HPDE6-E6E7 (cell line): ENCODE measurements around the gene GNRH2.
"Not testable (repeated sequence)": the region's sequence is repeated elsewhere in the genome, so short reads cannot be mapped to it uniquely, and the experiment has no call there.

Source experiments
- DNase-seq: peaks from one replicate; pipeline ENCODE4 v3.0.0; 2011; ENCODE audit warnings: missing footprints; ENCODE audit errors: extremely low spot score

GNRH2 gene

DNA sequence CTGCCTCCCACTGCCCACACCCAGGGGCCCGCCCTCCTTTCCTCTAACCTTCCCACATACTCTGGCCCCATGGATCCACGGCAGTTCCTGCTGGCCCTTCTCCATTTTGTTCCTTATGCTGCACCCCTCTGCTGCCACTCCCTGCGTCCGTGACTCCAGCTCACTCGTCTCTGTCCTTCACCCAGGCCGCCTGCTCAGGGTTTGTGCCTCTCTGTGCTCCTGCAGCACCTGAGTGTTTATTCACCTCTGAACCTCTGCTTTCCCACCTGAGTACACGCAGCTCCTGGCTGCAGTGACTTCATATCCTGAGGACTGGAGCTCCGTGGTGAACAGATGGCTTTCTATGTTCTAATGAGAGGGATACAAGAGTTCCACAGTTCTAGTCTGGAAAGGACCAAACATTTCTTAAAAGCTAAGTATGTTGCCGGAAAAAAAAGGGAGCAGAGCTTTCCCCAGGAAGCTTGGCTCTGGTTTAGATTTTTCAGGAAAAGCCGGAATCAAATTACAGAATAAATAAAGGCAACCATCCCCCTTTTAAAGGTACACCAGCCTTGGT lies 1.5 kb upstream of the GNRH2 start:
- no peak for DNase-seq

DNA sequence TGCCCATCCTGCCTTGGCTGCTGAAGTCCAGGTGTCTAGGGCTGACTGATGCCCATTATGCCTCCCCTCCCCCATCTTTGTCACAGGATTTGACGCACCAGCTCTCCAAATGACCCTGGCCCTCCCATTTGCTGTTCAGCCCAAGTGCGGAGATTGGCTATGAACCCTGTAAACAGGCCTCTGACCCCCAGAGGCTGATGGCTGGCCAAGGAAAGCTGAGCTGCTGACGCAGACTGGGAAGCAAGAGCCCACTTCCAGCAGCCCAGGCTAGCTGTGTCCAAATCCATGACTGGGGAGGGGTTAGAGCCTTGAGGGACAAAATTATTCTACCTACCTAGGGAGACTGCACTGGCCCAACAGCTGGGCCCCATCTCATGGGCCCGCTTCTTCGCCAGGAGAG lies 797 bp upstream of the GNRH2 start:
- DNase-seq = no peak

DNA sequence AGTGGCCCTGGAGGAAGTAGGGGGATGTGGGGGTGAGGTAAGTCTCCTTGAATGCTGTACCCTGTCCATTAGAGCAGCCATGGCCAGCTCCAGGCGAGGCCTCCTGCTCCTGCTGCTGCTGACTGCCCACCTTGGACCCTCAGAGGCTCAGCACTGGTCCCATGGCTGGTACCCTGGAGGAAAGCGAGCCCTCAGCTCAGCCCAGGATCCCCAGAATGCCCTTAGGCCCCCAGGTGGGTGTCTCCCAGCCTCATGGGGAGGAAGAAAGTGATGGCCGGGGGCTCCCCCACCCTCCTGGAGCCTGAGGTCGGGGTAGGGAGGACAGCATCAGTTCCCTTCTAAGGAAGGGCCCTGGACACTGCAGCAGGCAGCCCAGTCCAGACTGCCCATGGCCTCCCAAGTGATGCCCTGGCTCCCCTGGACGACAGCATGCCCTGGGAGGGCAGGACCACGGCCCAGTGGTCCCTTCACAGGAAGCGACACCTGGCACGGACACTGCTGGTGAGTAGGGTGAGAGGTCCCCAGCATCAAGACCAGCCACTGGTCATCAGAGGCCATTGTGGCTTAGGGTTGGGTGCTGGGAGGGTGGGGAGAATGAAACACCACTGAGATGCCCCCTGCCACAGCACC lies 1.0 kb downstream of the GNRH2 start:
- no peak for DNase-seq

DNA sequence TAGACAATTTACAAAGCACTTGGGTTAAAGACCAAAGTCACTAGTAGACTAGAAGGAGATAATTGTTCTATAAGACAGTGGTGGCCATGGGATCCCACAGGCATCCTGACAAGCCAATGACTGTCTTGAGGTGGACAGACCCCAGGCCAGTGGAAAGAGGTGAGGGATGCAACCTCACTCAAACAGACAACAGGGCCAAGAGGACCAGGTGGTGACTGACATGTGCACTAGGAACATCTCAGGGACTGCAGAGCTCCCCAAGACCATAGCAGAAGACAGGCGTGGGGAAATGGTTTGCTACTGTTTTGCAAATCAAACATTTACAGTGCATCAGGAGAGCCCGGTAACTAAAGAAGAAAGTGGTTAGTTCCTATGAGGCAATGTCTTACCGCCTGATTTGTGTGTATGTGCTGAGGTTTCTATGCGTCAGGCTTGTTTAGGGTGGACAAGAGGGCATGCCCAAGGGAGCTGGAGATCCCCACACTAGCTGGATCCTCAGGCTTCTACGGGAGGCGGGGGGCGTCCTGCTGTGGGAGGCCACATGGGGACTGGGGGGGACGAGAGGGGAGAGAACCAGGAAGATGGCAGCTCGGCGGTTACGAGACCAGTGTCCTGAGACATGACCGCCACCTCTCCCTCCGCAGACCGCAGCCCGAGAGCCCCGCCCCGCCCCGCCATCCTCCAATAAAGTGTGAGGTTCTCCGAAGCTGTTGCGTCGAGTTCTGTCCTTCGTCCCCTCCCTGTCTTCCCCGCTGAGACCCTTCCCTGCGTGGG lies 1.8 kb downstream of the GNRH2 start:
- DNase-seq = peak; percentile 88

DNA sequence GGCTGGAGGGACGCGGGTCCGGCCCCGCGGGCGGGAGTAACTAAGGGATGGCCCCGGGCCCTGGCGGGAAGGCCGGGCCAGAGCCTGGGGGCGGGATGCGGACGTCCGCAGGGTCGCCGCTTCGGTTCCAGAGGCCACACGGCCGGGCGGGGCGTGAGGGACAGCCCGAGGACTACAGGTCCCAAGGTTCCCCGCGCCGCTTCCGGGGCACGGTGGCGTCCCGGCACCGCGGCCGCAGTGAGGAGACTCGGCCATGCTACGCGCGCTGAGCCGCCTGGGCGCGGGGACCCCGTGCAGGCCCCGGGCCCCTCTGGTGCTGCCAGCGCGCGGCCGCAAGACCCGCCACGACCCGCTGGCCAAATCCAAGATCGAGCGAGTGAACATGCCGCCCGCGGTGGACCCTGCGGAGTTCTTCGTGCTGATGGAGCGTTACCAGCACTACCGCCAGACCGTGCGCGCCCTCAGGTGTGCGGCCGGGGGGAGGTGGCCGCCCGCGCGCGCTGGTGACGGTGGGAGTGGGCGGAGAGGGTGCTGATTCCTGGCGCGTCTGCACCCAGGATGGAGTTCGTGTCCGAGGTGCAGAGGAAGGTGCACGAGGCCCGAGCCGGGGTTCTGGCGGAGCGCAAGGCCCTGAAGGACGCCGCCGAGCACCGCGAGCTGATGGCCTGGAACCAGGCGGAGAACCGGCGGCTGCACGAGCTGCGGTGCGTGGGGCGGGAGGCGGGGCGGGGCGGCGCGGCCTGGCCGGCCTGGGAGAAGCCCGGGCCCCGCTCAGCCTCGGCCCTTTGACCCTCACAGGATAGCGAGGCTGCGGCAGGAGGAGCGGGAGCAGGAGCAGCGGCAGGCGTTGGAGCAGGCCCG lies 2.6 kb downstream of the GNRH2 start, which contains the start of gene MRPS26:
MRPS26 (plus strand) TSS at position 237 of the 861 bp plus-strand sequence; CDS start at position 254, 17 bp downstream.
- DNase-seq = peak; percentile 94

DNA sequence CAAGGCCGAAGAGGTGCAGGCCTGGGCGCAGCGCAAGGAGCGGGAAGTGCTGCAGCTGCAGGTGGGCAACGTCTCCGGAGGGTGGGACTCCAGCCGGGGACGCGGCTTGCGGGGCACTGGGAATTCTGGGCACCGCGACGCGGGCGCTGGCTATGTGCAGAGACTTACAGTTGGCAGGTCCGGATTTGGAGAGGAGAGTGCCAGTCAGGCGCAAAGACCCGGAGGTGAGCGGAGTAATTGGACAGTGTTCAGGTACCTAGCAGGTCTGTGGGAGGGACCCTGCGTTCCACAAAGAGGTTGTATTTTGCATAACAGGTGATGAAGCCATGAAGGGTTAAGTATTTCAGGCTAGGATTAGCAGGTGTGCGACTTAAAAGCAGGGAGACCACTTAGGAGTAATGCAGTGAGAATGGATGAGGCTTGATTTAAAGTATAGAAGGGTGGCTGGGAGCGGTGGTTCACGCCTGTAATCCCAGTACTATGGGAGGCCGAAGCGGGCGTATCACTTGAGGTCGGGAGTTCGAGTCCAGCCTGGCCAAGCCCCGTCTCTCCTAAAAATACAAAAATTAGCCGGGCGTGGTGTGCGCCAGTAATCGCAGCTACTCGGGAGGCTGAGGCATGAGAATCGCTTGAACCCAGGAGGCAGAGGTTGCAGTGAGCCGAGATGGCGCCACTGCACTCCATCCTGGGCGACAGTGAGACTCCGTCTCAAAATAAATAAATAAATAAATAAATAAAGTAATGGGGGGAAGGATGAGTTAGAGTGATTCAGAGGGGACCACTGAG lies 3.4 kb downstream of the GNRH2 start:
- DNase-seq = peak; percentile 58

DNA sequence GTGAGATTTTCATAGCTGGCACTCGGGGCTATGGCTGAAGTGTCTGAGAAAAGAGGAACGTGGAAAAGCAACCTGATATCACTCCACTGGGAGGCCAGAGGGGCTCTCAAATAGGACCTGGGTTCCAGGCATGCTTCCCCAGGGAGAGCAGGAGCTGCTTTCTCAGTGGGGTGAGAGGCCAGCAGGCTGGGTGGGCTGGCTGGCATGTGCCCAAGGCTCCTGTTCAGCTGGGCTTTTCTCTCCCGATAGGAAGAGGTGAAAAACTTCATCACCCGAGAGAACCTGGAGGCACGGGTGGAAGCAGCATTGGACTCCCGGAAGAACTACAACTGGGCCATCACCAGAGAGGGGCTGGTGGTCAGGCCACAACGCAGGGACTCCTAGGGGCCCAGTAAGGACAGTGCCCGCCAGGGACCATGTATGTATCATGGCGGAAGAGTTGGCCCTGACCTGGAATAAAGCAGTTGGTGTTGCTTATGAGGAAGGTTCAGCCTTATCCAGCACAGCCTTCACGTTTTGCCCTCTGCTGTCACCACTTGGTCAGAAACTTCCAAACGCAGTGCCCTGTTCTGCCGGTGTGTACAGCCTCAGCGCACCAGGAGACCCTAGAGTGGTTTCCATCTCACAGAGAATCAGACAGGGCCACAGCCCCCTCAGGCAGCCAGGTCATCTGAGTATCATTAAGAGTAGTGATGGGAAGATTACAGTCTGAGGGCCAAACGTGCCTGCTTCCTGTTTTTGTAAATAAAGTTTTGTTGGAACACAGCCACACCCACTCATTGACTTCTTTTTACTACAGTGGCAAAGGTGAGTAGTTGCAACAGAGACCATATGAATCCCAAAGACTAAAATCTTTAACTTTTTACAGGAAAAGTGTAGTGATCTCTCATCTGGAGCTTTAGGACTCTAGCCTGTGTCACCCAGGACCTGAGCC lies 4.3 kb downstream of the GNRH2 start:
- no peak for DNase-seq

DNA sequence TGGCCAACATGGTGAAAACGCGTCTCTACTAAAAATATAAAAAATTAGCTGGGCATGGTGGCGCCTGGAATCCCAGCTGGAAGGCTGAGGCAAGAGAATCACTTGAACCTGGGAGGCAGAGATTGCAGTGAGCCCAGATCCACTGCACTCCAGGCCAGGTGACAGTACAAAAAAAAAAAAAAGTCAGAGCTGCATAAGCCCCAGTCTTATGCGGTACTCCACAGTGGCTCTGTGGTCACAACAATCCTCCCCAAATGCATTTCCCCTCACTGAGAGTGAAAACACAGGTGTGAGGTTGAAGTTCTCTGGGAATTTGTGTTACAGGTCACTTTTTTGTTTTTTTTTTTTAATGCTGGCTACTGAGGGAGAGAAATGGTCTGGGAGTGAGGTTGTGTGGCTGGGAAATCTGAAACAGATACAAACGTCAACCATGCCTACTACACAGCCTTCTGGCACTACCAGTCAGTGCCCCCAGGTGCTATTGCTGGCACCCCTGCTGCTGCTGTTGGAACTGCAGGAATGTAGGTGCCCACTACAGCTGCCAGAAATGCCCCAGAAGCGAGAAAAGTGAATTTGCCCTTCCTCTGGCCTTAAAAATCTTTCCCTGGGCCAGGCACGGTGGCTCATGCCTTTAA lies 8.1 kb downstream of the GNRH2 start:
- no peak for DNase-seq

DNA sequence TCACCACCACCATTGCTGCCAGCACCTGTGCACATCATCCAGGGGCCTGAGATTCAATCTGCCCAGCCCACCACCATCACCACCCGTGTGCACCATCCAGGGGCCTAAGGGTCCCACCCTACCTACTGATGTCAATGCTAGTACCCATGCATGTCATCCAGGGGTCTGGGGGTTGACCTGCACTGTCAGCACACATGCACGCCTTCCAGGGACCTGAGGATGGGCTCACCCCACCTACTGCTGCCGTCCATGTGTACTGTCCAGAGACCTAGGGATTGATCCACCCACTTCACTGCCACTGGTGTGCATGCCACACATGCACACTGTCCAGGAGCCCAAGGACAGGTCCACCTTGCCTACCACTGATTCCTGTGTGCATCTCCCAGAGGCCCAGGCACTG lies 16.1 kb downstream of the GNRH2 start:
- no peak for DNase-seq

DNA sequence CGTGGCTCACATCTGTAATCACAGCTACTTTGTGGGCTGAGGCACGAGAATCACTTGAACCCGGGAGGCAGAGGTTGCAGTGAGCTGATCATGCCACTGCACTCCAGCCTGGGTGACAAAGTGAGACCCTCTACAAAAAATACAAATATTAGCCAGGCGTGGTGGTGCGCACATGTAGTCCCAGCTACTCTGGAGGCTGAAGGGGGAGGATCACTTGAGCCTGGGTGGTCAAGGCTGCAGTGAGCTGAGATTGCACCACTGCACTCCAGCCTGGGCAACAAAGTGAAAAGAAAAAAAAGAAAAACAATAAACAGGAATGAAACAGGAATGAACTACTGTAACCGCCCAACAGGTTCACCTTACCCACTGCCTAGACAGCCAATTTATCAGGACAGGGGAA lies 20.7 kb downstream of the GNRH2 start:
- not testable (repeated sequence) for DNase-seq

DNA sequence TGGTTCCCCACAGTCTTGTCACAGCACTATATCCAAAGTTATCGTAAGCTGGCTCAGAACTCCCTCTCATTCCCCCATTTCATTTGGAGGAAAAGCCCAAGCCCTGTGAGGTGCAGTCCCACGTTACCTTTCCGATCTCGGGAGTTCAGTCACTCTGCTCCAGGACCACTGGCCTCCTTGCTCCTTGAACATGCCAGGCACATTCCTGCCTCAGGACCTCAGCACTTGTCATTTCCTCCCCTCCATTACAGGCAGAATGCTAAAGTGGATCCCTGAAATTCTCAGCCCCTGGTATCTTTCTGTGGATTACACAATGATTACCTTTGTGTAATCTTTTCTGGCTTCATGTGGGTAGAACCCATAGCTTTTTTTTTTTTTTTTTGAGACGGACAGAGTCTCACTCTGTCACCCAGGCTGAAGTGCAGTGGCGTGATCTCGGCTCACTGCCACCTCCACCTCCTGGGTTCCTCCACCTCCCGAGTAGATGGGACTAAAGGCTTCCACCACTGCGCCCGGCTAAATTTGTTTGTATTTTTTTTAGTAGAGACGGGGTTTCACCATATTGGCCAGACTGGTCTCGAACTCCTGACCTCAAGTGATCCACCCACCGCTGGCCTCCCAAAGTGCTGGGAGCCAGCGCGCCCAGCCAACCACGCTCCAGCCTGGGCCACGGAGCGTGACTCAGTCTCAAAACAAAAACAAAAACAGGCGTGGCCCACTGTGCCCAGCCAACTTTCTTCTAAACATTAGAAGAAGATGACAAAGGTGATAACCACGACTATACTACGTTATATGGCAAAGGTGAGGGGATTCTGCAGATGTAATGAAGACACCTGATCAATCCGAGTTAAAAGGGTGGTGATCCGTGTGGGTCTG lies 24.0 kb downstream of the GNRH2 start:
- DNase-seq = no peak

DNA sequence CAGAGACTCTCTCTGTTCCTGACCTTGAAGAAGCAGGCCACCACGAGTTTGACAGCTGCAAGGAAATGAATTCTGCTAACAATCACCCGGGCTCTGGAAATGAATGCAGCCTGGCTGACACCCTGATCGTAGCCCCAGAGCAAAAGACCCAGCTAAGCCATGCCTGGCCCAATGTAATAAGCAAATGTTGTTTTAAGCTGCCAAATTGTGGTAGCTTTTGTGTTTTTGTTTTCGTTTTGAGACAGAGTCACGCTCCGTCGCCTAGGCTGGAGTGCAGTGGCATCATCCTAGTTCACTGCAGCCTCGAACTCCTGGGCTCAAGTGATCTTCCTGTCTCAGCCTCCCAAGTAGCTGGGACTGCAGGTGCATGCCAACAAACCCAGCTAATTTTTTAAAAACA lies 24.7 kb downstream of the GNRH2 start:
- no peak for DNase-seq

DNA sequence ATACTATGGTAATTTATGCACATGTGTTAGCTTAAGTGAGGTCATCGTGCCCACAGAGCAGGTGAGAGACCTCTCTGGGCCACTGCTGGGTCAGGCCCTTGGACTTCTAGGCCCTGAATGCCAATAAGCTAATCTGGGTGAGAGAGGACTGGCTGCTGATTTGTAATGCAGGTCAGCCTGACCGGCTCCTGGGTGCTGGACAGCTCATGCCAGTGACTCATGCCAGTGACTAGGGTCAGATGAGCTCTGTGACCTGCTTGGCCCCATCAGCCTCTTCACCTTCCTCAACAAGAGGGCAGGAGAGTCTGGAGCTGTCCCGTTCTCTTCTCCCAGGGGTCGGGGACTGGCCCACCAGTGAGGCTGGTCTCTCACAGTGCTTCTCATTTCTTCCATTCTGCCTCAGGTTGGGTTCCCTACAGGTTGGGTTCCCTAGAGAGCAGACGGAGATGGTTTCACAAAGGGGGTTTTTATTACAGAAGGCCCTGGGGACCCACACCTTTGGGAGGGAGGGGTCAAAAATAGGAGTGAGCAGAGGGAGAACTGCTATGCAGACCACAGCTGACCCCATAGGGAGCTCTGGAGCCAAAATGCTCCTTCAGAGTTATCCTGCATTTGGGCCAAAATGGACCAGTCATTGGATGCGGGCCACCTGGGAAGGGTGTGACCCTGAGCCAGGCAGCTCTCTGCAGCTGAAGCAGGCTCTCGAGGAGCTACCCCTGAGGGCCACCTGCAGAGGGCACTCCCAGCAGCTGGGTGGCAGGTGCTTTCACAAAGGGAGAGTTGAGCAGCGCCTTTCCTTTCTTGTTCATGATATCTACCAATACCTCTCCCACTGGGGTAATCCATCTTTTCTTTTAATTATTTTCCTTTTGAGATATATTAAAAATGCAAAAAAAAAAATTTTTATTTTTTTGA lies 25.8 kb downstream of the GNRH2 start:
- no peak for DNase-seq

DNA sequence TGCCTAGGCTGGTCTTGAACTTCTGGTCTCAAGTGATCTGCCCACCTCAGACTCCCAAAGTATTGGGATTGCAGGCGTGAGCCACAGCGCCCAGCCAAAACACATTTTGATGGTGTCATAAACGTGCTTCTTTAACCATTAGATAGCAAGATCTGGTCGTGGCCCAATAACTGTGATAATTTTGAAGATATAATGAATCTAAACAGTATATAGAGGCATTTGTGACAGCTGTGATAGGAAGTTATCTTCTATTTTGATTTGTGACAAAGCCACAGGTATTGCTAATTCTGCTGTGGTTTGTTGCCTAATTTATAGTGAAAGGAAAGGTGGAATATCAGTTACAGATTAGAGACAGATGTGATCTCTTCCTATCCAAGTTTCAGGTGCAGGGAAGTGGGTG lies 27.3 kb downstream of the GNRH2 start:
- no peak for DNase-seq

DNA sequence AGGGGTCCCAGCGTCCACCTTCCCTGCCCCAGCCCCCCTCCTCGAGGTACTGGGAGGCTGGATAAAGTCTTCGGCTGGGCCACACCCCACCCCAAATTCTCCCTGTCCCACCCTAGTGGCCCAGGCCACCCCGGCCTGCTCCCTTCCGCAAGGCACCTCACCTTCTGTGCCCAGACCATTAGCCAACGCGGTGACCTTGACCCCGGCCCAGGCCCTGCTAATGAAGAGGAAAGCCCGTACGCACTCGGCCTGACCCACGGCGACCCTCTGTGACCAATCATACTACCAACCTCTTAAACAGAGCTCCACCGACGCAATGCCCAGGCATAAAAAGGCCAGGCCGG lies 27.8 kb downstream of the GNRH2 start:
- no peak for DNase-seq

DNA sequence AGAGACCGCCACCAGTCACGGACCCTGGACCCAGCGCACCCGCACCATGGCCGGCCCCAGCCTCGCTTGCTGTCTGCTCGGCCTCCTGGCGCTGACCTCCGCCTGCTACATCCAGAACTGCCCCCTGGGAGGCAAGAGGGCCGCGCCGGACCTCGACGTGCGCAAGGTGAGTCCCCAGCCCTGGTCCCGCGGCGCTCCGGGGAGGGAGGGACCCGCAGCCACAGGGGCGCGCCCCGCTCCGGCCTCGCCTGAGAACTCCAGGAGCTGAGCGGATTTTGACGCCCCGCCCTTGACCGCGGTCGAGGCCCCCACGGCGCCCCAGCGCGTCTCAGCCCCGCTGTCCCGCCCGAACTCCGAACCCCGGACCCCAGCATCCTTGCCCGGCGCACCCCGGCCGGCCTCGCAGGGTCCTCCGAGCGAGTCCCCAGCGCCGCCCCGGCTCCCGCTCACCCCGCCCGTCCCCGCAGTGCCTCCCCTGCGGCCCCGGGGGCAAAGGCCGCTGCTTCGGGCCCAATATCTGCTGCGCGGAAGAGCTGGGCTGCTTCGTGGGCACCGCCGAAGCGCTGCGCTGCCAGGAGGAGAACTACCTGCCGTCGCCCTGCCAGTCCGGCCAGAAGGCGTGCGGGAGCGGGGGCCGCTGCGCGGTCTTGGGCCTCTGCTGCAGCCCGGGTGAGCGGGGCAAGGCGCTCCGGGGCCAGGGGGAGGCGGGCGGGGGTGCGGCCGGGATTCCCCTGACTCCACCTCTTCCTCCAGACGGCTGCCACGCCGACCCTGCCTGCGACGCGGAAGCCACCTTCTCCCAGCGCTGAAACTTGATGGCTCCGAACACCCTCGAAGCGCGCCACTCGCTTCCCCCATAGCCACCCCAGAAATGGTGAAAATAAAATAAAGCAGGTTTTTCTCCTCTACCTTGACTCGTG lies 28.4 kb downstream of the GNRH2 start, which contains the start of gene OXT:
OXT (plus strand) TSS at position 11 of the 920 bp plus-strand sequence; CDS start at position 47, 36 bp downstream.
- DNase-seq = no peak
